ENCODE measurements around the gene FOXO1.

The FOXO1 gene

DNA sequence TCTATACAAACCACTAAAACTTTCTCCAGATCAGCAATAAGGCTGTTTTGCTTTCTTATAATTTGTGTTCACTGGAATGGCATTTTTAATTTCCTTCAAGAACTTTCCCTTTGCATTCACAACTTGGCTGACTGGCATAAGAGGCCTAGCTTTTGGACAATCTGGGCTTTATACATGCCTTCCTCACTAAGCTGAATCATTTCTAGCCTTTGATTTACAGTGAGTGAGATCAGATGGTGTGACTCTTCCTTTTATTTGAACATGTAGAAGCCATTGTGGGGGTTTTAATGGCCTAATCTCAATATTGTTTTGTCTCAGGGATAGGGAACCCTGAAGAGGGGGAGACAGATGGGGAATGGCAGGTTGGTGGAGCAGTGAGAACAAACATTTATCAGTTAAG lies 82.7 kb downstream of the FOXO1 start:
- no peak for DNase-seq
- no peak overlapping the region for H3K27ac ChIP-seq
- TF ChIP-seq, protein P1, sequence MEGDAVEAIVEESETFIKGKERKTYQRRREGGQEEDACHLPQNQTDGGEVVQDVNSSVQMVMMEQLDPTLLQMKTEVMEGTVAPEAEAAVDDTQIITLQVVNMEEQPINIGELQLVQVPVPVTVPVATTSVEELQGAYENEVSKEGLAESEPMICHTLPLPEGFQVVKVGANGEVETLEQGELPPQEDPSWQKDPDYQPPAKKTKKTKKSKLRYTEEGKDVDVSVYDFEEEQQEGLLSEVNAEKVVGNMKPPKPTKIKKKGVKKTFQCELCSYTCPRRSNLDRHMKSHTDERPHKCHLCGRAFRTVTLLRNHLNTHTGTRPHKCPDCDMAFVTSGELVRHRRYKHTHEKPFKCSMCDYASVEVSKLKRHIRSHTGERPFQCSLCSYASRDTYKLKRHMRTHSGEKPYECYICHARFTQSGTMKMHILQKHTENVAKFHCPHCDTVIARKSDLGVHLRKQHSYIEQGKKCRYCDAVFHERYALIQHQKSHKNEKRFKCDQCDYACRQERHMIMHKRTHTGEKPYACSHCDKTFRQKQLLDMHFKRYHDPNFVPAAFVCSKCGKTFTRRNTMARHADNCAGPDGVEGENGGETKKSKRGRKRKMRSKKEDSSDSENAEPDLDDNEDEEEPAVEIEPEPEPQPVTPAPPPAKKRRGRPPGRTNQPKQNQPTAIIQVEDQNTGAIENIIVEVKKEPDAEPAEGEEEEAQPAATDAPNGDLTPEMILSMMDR (IDR thresholded peaks at IDR 0.05): no peak
- no peaks in the 10 kb centered on the region for H3K27me3 ChIP-seq
- no peak overlapping the region for H3K4me3 ChIP-seq
- intact Hi-C loops (cut with DNase I; ENCODE audit: low total_unique reads): no loop called here
- H3K4me1 ChIP-seq: peaks cover 0 to 58% (median 27%) of the 10 kb centered on the region in 4 donors
- H3K36me3 ChIP-seq: no peaks in the 10 kb centered on the region
- H3K9me3 ChIP-seq: peaks cover 0 to 7% (median 0%) of the 10 kb centered on the region in 3 donors

DNA sequence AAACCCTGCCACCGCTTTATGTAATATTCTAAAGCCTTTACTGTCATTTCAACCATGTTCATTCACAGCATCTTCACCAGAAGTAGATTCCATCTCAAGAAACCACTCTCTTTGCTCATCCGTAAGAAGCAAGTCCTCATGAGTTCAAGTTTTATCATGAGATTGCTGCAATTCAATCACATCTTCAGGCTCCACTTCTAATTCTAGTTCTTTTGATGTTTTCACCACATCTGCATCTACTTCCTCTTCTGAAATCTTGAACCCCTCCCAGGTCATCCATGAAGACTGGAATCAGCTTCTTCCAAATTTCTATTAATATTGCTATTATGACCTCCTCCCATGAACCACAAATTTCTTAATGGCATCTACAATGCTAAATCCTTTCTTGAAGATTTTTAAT lies 83.9 kb downstream of the FOXO1 start:
- H3K27me3 ChIP-seq: no peaks in the 10 kb centered on the region
- no peak overlapping the region for H3K4me3 ChIP-seq
- H3K27ac ChIP-seq: no peak overlapping the region
- no peak for DNase-seq
- peaks cover 0 to 7% (median 0%) of the 10 kb centered on the region in 3 donors for H3K9me3 ChIP-seq
- TF ChIP-seq, protein P1 (IDR thresholded peaks at IDR 0.05): no peak
- peaks cover 0 to 58% (median 30%) of the 10 kb centered on the region in 4 donors for H3K4me1 ChIP-seq
- intact Hi-C loops (cut with DNase I; ENCODE audit: low total_unique reads): no loop called here
- no peaks in the 10 kb centered on the region for H3K36me3 ChIP-seq

DNA sequence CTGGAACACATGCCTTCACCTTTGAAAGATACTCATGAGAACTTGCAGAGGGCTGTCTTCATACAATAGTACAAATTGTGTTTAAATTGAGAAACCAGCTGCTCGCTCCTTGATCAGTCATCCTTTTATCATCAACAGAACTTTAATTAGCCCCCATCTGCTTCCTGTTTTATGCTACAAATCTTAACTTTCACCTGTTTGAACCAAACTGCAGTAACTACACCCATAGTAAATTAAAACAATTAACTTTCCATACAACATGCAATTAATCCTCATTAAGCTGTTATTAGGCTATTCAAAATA lies 85.2 kb downstream of the FOXO1 start:
- H3K9me3 ChIP-seq: peaks cover 0 to 7% (median 0%) of the 10 kb centered on the region in 3 donors
- no peaks in the 10 kb centered on the region for H3K27me3 ChIP-seq
- no peak overlapping the region for H3K27ac ChIP-seq
- intact Hi-C loops (cut with DNase I; ENCODE audit: low total_unique reads): no loop called here
- H3K36me3 ChIP-seq: no peaks in the 10 kb centered on the region
- no peak overlapping the region for H3K4me3 ChIP-seq
- TF ChIP-seq, protein P1 (IDR thresholded peaks at IDR 0.05): no peak
- no peak for DNase-seq
- peaks cover 0 to 58% (median 24%) of the 10 kb centered on the region in 4 donors for H3K4me1 ChIP-seq

DNA sequence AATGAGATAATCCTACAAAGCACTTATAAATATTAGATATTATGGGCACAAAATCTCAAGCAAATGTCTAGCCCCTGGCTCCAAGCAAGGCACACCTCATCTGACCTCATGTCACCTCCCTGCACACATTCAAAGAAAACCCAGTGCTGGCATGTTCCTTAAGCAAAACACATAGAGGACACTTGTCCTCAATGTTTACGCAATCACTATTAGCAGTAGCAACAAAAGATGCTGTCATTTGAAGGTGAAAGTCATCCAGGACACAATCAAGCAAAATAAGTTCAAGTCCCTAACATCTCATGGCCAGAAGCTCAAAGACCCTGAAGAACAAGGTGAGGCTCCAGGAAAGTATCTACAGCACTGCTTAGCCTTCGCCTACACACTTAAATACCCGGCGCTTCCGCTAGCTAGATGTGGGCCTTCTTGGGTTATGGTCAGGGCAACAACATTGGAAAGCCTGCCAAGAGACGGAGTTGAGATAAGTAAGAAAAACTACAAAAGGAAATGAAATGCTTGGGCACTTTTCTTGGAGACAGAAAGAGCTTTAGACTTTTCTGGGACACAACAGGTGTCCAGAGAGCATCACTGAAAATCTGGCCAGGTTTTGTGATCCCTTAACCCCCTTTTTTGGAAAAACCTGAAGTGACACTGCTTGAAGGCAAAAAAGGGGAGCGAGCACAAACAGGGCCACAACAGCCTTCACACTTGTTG lies 85.7 kb downstream of the FOXO1 start:
- Histone ChIP-seq H3K4me3 (no peak overlapping the region), H3K4me1 (peaks cover 0 to 58% (median 23%) of the 10 kb centered on the region in 4 donors), H3K9me3 (peaks cover 0 to 7% (median 0%) of the 10 kb centered on the region in 3 donors), H3K27ac (no peak overlapping the region), H3K27me3 (no peaks in the 10 kb centered on the region), H3K36me3 (no peaks in the 10 kb centered on the region)
- DNase-seq: no peak
- TF ChIP-seq, protein P1 (IDR thresholded peaks at IDR 0.05): no peak
- intact Hi-C loops (cut with DNase I; ENCODE audit: low total_unique reads): no loop called here

DNA sequence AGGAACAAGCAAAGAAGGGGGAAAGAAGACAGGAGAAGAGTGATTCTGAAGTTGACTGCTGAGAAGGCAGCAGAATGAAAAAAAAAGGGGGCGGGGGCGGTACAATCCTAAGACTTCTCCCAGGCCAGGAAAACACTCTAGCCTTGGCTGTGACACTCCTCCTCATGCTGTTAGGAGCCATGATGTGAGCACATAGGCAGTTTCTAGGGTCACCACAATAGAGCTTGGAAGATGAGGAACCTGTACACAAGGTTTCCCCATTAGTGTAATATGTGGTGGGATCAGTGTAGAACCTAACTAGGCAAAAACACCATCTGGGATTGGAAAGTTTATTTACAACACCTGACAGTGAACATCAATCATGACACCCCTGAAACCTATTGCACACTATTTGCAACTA lies 86.9 kb downstream of the FOXO1 start:
- H3K9me3 ChIP-seq: peaks cover 0 to 7% (median 0%) of the 10 kb centered on the region in 3 donors
- no peaks in the 10 kb centered on the region for H3K27me3 ChIP-seq
- no peak overlapping the region for H3K27ac ChIP-seq
- H3K4me3 ChIP-seq: no peak overlapping the region
- DNase-seq: no peak
- H3K4me1 ChIP-seq: peaks cover 0 to 57% (median 19%) of the 10 kb centered on the region in 4 donors
- intact Hi-C loops (cut with DNase I; ENCODE audit: low total_unique reads): no loop called here
- TF ChIP-seq, protein P1 (IDR thresholded peaks at IDR 0.05): no peak
- H3K36me3 ChIP-seq: no peaks in the 10 kb centered on the region

All from tibial artery (tissue), 4 donors.